OCI-LY7 (cell line): ENCODE measurements around the gene LAMA4. TPM values are rescaled to one million over a fixed set of nuclear protein-coding genes. Genes with fewer than 3 reads are reported as not detected.

Source experiments
- BruUV-seq: library from RNA; stranded (reverse); fragments of 400-500 nt; replicated peaks from 2 replicates; lab custom pipeline; 2021; lab: Mats Ljungman, UMichigan
- CTCF ChIA-PET: fragments of 300-600 bp; sonication (Branson Sonifier 250); formaldehyde crosslinking; loops from one replicate; lab custom pipeline; 2022; ENCODE audit warnings: antibody characterized with exemption; ENCODE audit not compliant: unreplicated experiment; lab: Charles Lee
- POLR2A ChIA-PET: fragments of 300-600 bp; sonication (Branson Sonifier 250); formaldehyde crosslinking; loops from one replicate; lab custom pipeline; 2022; ENCODE audit warnings: antibody characterized with exemption; lab: Charles Lee
- DNase-seq: peaks from one replicate; pipeline ENCODE4 v3.0.0-alpha.2; 2015; ENCODE audit warnings: low spot score
- H2AFZ ChIP-seq: fragments of 200-600 bp; sonication (generic), shearing (Covaris generic); 2 replicates; pipeline ENCODE4 v1.6.1; 2014; ENCODE audit warnings: mild to moderate bottlenecking, antibody characterized with exemption, low read length, moderate library complexity
- H3K27ac ChIP-seq: fragments of 200-600 bp; sonication (generic); 2 replicates; pipeline ENCODE4 v1.5.1; 2014; ENCODE audit warnings: mixed run types, low read depth, mild to moderate bottlenecking, moderate library complexity, low read length, inconsistent platforms; ENCODE audit not compliant: poor library complexity, severe bottlenecking
- H3K36me3 ChIP-seq: fragments of 200-600 bp; sonication (generic); 2 replicates; pipeline ENCODE4 v1.6.1; 2014; ENCODE audit warnings: mild to moderate bottlenecking, antibody characterized with exemption, low read length, moderate library complexity, mixed read lengths; ENCODE audit not compliant: insufficient read depth
- H3K4me1 ChIP-seq: fragments of 200-600 bp; sonication (generic); 2 replicates; pipeline ENCODE4 v1.5.1; 2014; ENCODE audit warnings: mild to moderate bottlenecking, low read length; ENCODE audit not compliant: insufficient read depth, poor library complexity, severe bottlenecking
- H3K4me2 ChIP-seq: fragments of 200-600 bp; sonication (generic); 2 replicates; pipeline ENCODE4 v1.6.1; 2014; ENCODE audit warnings: mild to moderate bottlenecking, low read length
- H3K4me3 ChIP-seq: fragments of 200-600 bp; sonication (generic); 2 replicates; pipeline ENCODE4 v1.5.1; 2014; ENCODE audit warnings: mild to moderate bottlenecking, low read depth, low read length; ENCODE audit not compliant: poor library complexity, severe bottlenecking
- H3K79me2 ChIP-seq: fragments of 200-600 bp; sonication (generic); 2 replicates; pipeline ENCODE4 v1.6.1; 2016; ENCODE audit warnings: low read depth, mild to moderate bottlenecking, low read length, moderate library complexity, mixed read lengths; ENCODE audit not compliant: insufficient read depth
- H3K9me2 ChIP-seq: fragments of 200-600 bp; sonication (generic); 2 replicates; pipeline ENCODE4 v1.6.1; 2016; ENCODE audit warnings: mild to moderate bottlenecking, low read length, mixed read lengths; ENCODE audit not compliant: insufficient read depth
- H3K9me3 ChIP-seq: fragments of 200-600 bp; sonication (generic); 2 replicates; pipeline ENCODE4 v1.6.1; 2014; ENCODE audit warnings: mild to moderate bottlenecking, mixed run types, low read length, mixed read lengths
- H4K20me1 ChIP-seq: fragments of 200-600 bp; sonication (generic); 2 replicates; pipeline ENCODE4 v1.6.1; 2014; ENCODE audit warnings: mild to moderate bottlenecking, antibody characterized with exemption, low read length, moderate library complexity, mixed read lengths; ENCODE audit not compliant: insufficient read depth
- EZH2phosphoT487 ChIP-seq: fragments of 200-600 bp; sonication (generic); IDR thresholded peaks from 2 replicates; pipeline ENCODE4 v1.6.1; 2018; ENCODE audit warnings: low read depth, borderline replicate concordance, mild to moderate bottlenecking, mixed run types, antibody characterized with exemption, low read length, moderate library complexity, mixed read lengths
- intact Hi-C: fragments of 100-400 bp; cut with micrococcal nuclease; formaldehyde crosslinking; loops from one replicate; pipeline ENCODE4 v1.10.0; 2022; ENCODE audit not compliant: unreplicated experiment
- total RNA-seq, 2 experiments: library from RNA; depleted of rRNA in 1 of 2; stranded (reverse); fragments of >200 nt in 1 of 2; shearing (Covaris generic) in 1 of 2; gene quantifications; 2 replicates each; pipeline ENCODE4 v1.2.3, GENCODE V29; 2014 to 2022
- TF ChIP-seq, protein P1 (sequence below): fragments of 200-600 bp; sonication (generic); conservative IDR thresholded peaks from 2 replicates; pipeline ENCODE4 v1.5.1; 2014; ENCODE audit warnings: mild to moderate bottlenecking, antibody characterized with exemption, low read length, moderate library complexity, mixed read lengths

The LAMA4 gene
- total RNA-seq, 2 experiments from 2014 or later: not detected

DNA sequence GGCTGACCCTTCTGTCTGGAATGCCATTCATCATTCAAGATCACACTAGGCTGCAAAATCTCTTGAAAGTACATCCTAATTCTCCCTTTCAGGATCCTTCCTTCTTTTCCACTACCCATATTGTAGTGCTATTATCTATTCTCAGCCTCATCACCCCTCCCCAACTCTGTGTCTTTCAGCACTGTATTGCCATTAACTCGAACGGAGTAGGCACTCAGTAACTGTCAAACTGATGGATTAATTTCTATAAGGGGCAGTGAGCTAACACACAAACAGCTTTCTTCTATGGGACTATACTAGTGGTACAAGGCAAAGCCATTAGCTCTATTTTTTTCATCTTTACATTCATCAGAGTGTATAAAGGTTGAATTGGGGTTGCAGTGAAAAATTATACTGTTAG, 46.6 kb downstream of the LAMA4 start:
- Histone ChIP-seq H3K79me2 (no peaks in the 10 kb centered on the region), H3K4me1 (no peaks in the 10 kb centered on the region), H3K36me3 (no peaks in the 10 kb centered on the region), H3K9me2 (no peaks in the 10 kb centered on the region), H3K27ac (no peak overlapping the region), H3K4me3 (no peak overlapping the region), H3K4me2 (no peak overlapping the region), H3K9me3 (no peaks in the 10 kb centered on the region), H2AFZ (no peak overlapping the region), H4K20me1 (no peaks in the 10 kb centered on the region)
- BruUV-seq: no TSS peak
- ChIA-PET POLR2A (no interaction called here), CTCF (no interaction called here)
- intact Hi-C loops: no loop called here
- TF ChIP-seq, protein P1, sequence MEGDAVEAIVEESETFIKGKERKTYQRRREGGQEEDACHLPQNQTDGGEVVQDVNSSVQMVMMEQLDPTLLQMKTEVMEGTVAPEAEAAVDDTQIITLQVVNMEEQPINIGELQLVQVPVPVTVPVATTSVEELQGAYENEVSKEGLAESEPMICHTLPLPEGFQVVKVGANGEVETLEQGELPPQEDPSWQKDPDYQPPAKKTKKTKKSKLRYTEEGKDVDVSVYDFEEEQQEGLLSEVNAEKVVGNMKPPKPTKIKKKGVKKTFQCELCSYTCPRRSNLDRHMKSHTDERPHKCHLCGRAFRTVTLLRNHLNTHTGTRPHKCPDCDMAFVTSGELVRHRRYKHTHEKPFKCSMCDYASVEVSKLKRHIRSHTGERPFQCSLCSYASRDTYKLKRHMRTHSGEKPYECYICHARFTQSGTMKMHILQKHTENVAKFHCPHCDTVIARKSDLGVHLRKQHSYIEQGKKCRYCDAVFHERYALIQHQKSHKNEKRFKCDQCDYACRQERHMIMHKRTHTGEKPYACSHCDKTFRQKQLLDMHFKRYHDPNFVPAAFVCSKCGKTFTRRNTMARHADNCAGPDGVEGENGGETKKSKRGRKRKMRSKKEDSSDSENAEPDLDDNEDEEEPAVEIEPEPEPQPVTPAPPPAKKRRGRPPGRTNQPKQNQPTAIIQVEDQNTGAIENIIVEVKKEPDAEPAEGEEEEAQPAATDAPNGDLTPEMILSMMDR: no peak
- TF ChIP-seq EZH2phosphoT487: no peak
- DNase-seq: no peak

DNA sequence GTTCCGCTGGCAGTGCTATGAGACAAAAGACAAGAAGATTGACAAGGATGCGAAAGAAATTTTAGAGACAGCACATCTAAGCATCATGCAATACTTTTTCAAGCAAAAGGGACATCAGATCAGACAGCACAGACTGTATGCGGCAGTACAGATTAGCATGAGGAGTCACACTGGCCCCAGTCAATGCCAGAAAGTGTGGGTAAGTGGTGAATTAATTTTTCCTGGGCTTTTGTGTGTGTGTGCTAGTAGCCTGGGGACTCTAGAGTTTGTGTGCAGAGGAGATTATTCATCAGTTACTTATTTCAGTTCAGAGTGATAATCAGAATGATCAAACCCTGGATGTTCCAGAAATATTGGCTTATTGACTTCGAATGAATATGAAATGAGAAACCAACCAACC, 47.2 kb downstream of the LAMA4 start:
- no peaks in the 10 kb centered on the region for H3K36me3 ChIP-seq
- CTCF ChIA-PET: no interaction called here
- no peak for TF ChIP-seq EZH2phosphoT487
- TF ChIP-seq, protein P1: no peak
- H4K20me1 ChIP-seq: no peaks in the 10 kb centered on the region
- POLR2A ChIA-PET: no interaction called here
- DNase-seq: no peak
- intact Hi-C loops: no loop called here
- no peaks in the 10 kb centered on the region for H3K79me2 ChIP-seq
- no peak overlapping the region for H2AFZ ChIP-seq
- H3K9me3 ChIP-seq: no peaks in the 10 kb centered on the region
- no peaks in the 10 kb centered on the region for H3K9me2 ChIP-seq
- H3K4me2 ChIP-seq: no peak overlapping the region
- H3K4me1 ChIP-seq: no peaks in the 10 kb centered on the region
- BruUV-seq: no TSS peak
- H3K27ac ChIP-seq: no peak overlapping the region
- no peak overlapping the region for H3K4me3 ChIP-seq

DNA sequence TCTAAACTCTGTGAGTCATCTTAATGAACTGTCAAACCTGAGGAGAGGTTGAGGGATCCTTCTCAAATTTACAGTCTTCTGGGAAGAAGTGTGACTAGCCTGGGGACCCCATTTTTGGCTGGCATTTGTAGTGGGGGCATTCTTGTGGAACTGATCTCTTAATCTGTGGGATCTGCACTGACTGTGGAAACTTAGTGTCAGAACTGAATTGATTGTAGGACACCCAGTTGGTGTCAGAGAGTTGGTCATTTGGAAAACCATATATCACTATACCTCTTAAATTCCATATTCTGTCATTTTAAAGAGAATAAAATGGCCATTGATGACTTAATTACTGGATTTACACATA, 48.3 kb downstream of the LAMA4 start:
- no peaks in the 10 kb centered on the region for H3K79me2 ChIP-seq
- BruUV-seq: no TSS peak
- no peak for DNase-seq
- H3K9me2 ChIP-seq: no peaks in the 10 kb centered on the region
- H3K4me3 ChIP-seq: no peak overlapping the region
- POLR2A ChIA-PET: no interaction called here
- TF ChIP-seq, protein P1: no peak
- TF ChIP-seq EZH2phosphoT487: no peak
- H3K9me3 ChIP-seq: no peaks in the 10 kb centered on the region
- no peak overlapping the region for H3K4me2 ChIP-seq
- H2AFZ ChIP-seq: no peak overlapping the region
- no peaks in the 10 kb centered on the region for H4K20me1 ChIP-seq
- H3K36me3 ChIP-seq: no peaks in the 10 kb centered on the region
- H3K27ac ChIP-seq: no peak overlapping the region
- H3K4me1 ChIP-seq: no peaks in the 10 kb centered on the region
- CTCF ChIA-PET: no interaction called here
- intact Hi-C loops: no loop called here
